Keratinocyte (primary cell): Measurements from ENCODE around the gene VAT1L. TPM values are rescaled to one million over a fixed set of nuclear protein-coding genes. Genes with fewer than 3 reads are reported as not detected.
A peak's percentile ranks its signal among the peaks of the same experiment; 100 is the strongest.

ENCODE experiments used
- DNase-seq: peaks from one replicate; pipeline ENCODE4 v3.0.0-alpha.2; 2011; ENCODE audit warnings: low read depth, missing footprints, low spot score
- FAIRE-seq: peaks from 2 replicates; lab custom pipeline; 2011; peaks lifted over from hg19 to GRCh38; lab: Jason Lieb, UNC
- H2AFZ ChIP-seq: 2 replicates; pipeline ENCODE4 v1.6.0; 2012; ENCODE audit warnings: low read length, control low read depth, inconsistent platforms; ENCODE audit not compliant: control insufficient read depth
- H3K27ac ChIP-seq: 2 replicates; pipeline ENCODE4 v1.5.1; 2011; ENCODE audit warnings: low read length; ENCODE audit not compliant: control insufficient read depth, insufficient read depth
- H3K27me3 ChIP-seq: 3 replicates; pipeline ENCODE4 v1.6.0; 2011; ENCODE audit warnings: low read length; ENCODE audit not compliant: control insufficient read depth, insufficient read depth; ENCODE audit errors: extremely low read depth
- H3K36me3 ChIP-seq, 2 experiments: 2 replicates in 1 of 2; 3 replicates in 1 of 2; pipeline ENCODE4 v1.5.1; 2011; ENCODE audit warnings: low read length in 2 of 2, mild to moderate bottlenecking in 1 of 2; ENCODE audit not compliant: control insufficient read depth in 2 of 2, insufficient read depth in 2 of 2; ENCODE audit errors: extremely low read depth in 1 of 2
- H3K4me1 ChIP-seq: 3 replicates; pipeline ENCODE4 v1.5.1; 2011; ENCODE audit warnings: low read length; ENCODE audit not compliant: control insufficient read depth, insufficient read depth; ENCODE audit errors: extremely low read depth
- H3K4me2 ChIP-seq: 3 replicates; pipeline ENCODE4 v1.6.0; 2011; ENCODE audit warnings: low read depth, low read length; ENCODE audit not compliant: control insufficient read depth, insufficient read depth; ENCODE audit errors: extremely low read depth
- H3K4me3 ChIP-seq, 3 experiments: fragments of 200-600 bp in 1 of 3; sonication (generic) in 1 of 3; 2 replicates in 2 of 3; 3 replicates in 1 of 3; pipeline ENCODE4 v1.5.1; 2011 to 2016; ENCODE audit warnings: low read length in 3 of 3, mild to moderate bottlenecking in 3 of 3, control low read depth in 2 of 3, inconsistent platforms in 1 of 3, low read depth in 1 of 3, mixed read lengths in 1 of 3, mixed run types in 1 of 3, moderate library complexity in 1 of 3; ENCODE audit not compliant: control insufficient read depth in 2 of 3, insufficient read depth in 2 of 3; ENCODE audit errors: extremely low read depth in 1 of 3
- H3K79me2 ChIP-seq: 2 replicates; pipeline ENCODE4 v1.6.0; 2012; ENCODE audit warnings: low read length; ENCODE audit not compliant: control insufficient read depth, insufficient read depth
- H3K9ac ChIP-seq: 3 replicates; pipeline ENCODE4 v1.6.0; 2011; ENCODE audit warnings: low read length; ENCODE audit not compliant: control insufficient read depth, insufficient read depth; ENCODE audit errors: extremely low read depth
- H3K9me1 ChIP-seq: 3 replicates; pipeline ENCODE4 v1.6.0; 2011; ENCODE audit warnings: low read length; ENCODE audit not compliant: control insufficient read depth, insufficient read depth; ENCODE audit errors: extremely low read depth
- H3K9me3 ChIP-seq: 2 replicates; pipeline ENCODE4 v1.5.1; 2012; ENCODE audit warnings: low read depth, low read length; ENCODE audit not compliant: control insufficient read depth
- H4K20me1 ChIP-seq: 3 replicates; pipeline ENCODE4 v1.6.0; 2011; ENCODE audit warnings: low read length; ENCODE audit not compliant: control insufficient read depth, insufficient read depth; ENCODE audit errors: extremely low read depth
- EZH2 ChIP-seq: IDR thresholded peaks from one replicate; pipeline ENCODE4 v1.6.1; 2012; ENCODE audit warnings: inconsistent platforms, mild to moderate bottlenecking, low read length, moderate library complexity
- dilution Hi-C: fragments of 300-500 bp; cut with MboI; formaldehyde crosslinking; loops from one replicate; pipeline ENCODE4 v1.7.0; 2020; ENCODE audit warnings: low sequenced_read_pairs; ENCODE audit not compliant: extremely low pct_ligation_motif_present
- polyA plus RNA-seq, 5 experiments: library from polyadenylated mRNA; depleted of rRNA in 3 of 5; stranded (reverse) in 3 of 5; stranded (forward) in 1 of 5; unstranded in 1 of 5; fragments of >200 nt; gene quantifications; 1 replicate in 1 of 5; 2 replicates in 3 of 5; 3 replicates in 1 of 5; pipeline versions ENCODE4 v1.2.1 to v1.2.3, GENCODE V29; 2011 to 2012; ENCODE audit warnings: missing spikeins in 2 of 5, low read depth in 1 of 5, low replicate concordance in 1 of 5
- TF ChIP-seq, protein P1 (sequence below), 3 experiments: IDR thresholded peaks in 1 of 3; conservative IDR thresholded peaks in 1 of 3; optimal IDR thresholded peaks in 1 of 3; 2 replicates in 2 of 3; 3 replicates in 1 of 3; pipeline versions ENCODE3 to v1.5.1; 2011; ENCODE audit warnings: low read length in 3 of 3, mild to moderate bottlenecking in 3 of 3, moderate library complexity in 2 of 3, control low read depth in 1 of 3, inconsistent platforms in 1 of 3; ENCODE audit not compliant: insufficient read depth in 2 of 3; ENCODE audit errors: extremely low read depth in 1 of 3

The VAT1L gene
- polyA plus RNA-seq, 1 donor (not counting 4 experiments of a cell fraction or from before 2014, with no cell fraction given): not detected

- dilution Hi-C loops: no loop called here
- H3K9me3 ChIP-seq: no peaks in the 10 kb centered on the region
- no peaks in the 10 kb centered on the region for H3K36me3 ChIP-seq
- no peaks in the 10 kb centered on the region for H4K20me1 ChIP-seq
- no peaks in the 10 kb centered on the region for H3K79me2 ChIP-seq
- no peak overlapping the region for H3K4me3 ChIP-seq
- no peak for TF ChIP-seq EZH2
- TF ChIP-seq, protein P1, sequence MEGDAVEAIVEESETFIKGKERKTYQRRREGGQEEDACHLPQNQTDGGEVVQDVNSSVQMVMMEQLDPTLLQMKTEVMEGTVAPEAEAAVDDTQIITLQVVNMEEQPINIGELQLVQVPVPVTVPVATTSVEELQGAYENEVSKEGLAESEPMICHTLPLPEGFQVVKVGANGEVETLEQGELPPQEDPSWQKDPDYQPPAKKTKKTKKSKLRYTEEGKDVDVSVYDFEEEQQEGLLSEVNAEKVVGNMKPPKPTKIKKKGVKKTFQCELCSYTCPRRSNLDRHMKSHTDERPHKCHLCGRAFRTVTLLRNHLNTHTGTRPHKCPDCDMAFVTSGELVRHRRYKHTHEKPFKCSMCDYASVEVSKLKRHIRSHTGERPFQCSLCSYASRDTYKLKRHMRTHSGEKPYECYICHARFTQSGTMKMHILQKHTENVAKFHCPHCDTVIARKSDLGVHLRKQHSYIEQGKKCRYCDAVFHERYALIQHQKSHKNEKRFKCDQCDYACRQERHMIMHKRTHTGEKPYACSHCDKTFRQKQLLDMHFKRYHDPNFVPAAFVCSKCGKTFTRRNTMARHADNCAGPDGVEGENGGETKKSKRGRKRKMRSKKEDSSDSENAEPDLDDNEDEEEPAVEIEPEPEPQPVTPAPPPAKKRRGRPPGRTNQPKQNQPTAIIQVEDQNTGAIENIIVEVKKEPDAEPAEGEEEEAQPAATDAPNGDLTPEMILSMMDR (optimal IDR thresholded peaks at IDR 0.05 in 1 of 3, IDR thresholded peaks at IDR 0.05 in 1 of 3, conservative IDR thresholded peaks at IDR 0.05 in 1 of 3; ENCODE audit: extremely low read depth in 1 of 3, insufficient read depth in 2 of 3, low read length in 3 of 3): no peak
- DNase-seq (no peak), FAIRE-seq (no peak)
- no peaks in the 10 kb centered on the region for H3K27me3 ChIP-seq
- H3K9me1 ChIP-seq: no peaks in the 10 kb centered on the region
- H3K4me1 ChIP-seq: no peaks in the 10 kb centered on the region
- no peak overlapping the region for H3K9ac ChIP-seq
- no peak overlapping the region for H3K27ac ChIP-seq
- no peak overlapping the region for H2AFZ ChIP-seq
- H3K4me2 ChIP-seq: no peak overlapping the region
These were observed 182.0 kb downstream of the VAT1L start for GRCh38 chr16:77970371-77970770.

- no peaks in the 10 kb centered on the region for H3K27me3 ChIP-seq
- dilution Hi-C loops: no loop called here
These were observed 183.1 kb downstream of the VAT1L start for GRCh38 chr16:77971306-77972061.

More at GRCh38 chr16:77971306-77972061, 183.1 kb downstream of the VAT1L start:
- Histone ChIP-seq H3K27ac (no peak overlapping the region), H2AFZ (no peak overlapping the region), H3K4me2 (no peak overlapping the region), H3K36me3 (no peaks in the 10 kb centered on the region), H3K9me1 (no peaks in the 10 kb centered on the region), H3K9me3 (no peaks in the 10 kb centered on the region), H4K20me1 (no peaks in the 10 kb centered on the region), H3K9ac (no peak overlapping the region), H3K4me1 (no peaks in the 10 kb centered on the region), H3K79me2 (no peaks in the 10 kb centered on the region), H3K4me3 (no peak overlapping the region)
- no peak for TF ChIP-seq EZH2
- TF ChIP-seq, protein P1 (optimal IDR thresholded peaks at IDR 0.05 in 1 of 3, IDR thresholded peaks at IDR 0.05 in 1 of 3, conservative IDR thresholded peaks at IDR 0.05 in 1 of 3; ENCODE audit: extremely low read depth in 1 of 3, insufficient read depth in 2 of 3, low read length in 3 of 3): peak; percentile 71 to 84 (median 77)
- peak; percentile 17 for FAIRE-seq
- DNase-seq: peak; percentile 13
